Chondrocyte (in vitro differentiated cells): ENCODE data around the gene PKIB. TPM values are rescaled to one million over a fixed set of nuclear protein-coding genes. Genes with fewer than 3 reads are reported as not detected.

ENCODE experiments used
- DNase-seq: peaks from one replicate; pipeline ENCODE4 v3.0.0; 2021; ENCODE audit warnings: mixed read lengths, low spot score
- H3K27ac Mint-ChIP-seq: one replicate; pipeline ENCODE4 v1.8.0; 2021; ENCODE audit warnings: mild to moderate bottlenecking, moderate library complexity, mixed read lengths; ENCODE audit not compliant: unreplicated experiment
- H3K27me3 Mint-ChIP-seq: 2 replicates; pipeline ENCODE4 v1.8.0; 2021; ENCODE audit warnings: low read depth, mixed read lengths
- H3K36me3 Mint-ChIP-seq: 2 replicates; pipeline ENCODE4 v1.8.0; 2021; ENCODE audit warnings: low read depth, mixed read lengths
- H3K4me1 Mint-ChIP-seq: 2 replicates; pipeline ENCODE4 v1.8.0; 2021; ENCODE audit warnings: low read depth, mild to moderate bottlenecking, mixed read lengths
- H3K4me3 Mint-ChIP-seq: one replicate; pipeline ENCODE4 v1.8.0; 2021; ENCODE audit warnings: mild to moderate bottlenecking, moderate library complexity, mixed read lengths; ENCODE audit not compliant: unreplicated experiment
- H3K9me3 Mint-ChIP-seq: 2 replicates; pipeline ENCODE4 v1.8.0; 2021; ENCODE audit warnings: low read depth, mixed read lengths
- CTCF ChIP-seq: fragments of 200-600 bp; sonication (generic); IDR thresholded peaks from 2 replicates; pipeline ENCODE4 v1.5.0; 2021; ENCODE audit warnings: antibody characterized with exemption, mild to moderate bottlenecking, moderate library complexity
- total RNA-seq: library from RNA; stranded (reverse); gene quantifications from 3 replicates; pipeline ENCODE4 v1.2.1, GENCODE V29; 2021

The PKIB gene
- total RNA-seq, 1 donor from 2014 or later = 44.3 TPM

GRCh38 chr6:122692175-122692598, 82.0 kb downstream of the PKIB start:
- Mint-ChIP-seq H3K27ac (peak overlapping the region; percentile 42), H3K9me3 (peaks cover 15% of the 10 kb centered on the region), H3K27me3 (no peaks in the 10 kb centered on the region), H3K4me1 (peaks cover 36% of the 10 kb centered on the region), H3K4me3 (no peak overlapping the region), H3K36me3 (peaks cover 8% of the 10 kb centered on the region)
- DNase-seq = no peak
- no peak for TF ChIP-seq CTCF

GRCh38 chr6:122692807-122693580, 82.8 kb downstream of the PKIB start:
- Mint-ChIP-seq H3K9me3 (peaks cover 14% of the 10 kb centered on the region), H3K27me3 (no peaks in the 10 kb centered on the region)

GRCh38 chr6:122694075-122694474, 83.9 kb downstream of the PKIB start:
- H3K27ac Mint-ChIP-seq = no peak overlapping the region
- no peak for DNase-seq
- H3K36me3 Mint-ChIP-seq = peaks cover 6% of the 10 kb centered on the region
- H3K4me3 Mint-ChIP-seq = no peak overlapping the region
- peaks cover 40% of the 10 kb centered on the region for H3K4me1 Mint-ChIP-seq
- H3K27me3 Mint-ChIP-seq = no peaks in the 10 kb centered on the region
- no peak for TF ChIP-seq CTCF
- peaks cover 12% of the 10 kb centered on the region for H3K9me3 Mint-ChIP-seq

More at GRCh38 chr6:122692807-122693580, 82.8 kb downstream of the PKIB start:
- TF ChIP-seq CTCF = no peak
- Mint-ChIP-seq H3K36me3 (peaks cover 8% of the 10 kb centered on the region), H3K27ac (no peak overlapping the region), H3K4me3 (no peak overlapping the region), H3K4me1 (peaks cover 40% of the 10 kb centered on the region)
- no peak for DNase-seq

- Mint-ChIP-seq H3K4me1 (peaks cover 40% of the 10 kb centered on the region), H3K36me3 (peaks cover 4% of the 10 kb centered on the region), H3K9me3 (peaks cover 8% of the 10 kb centered on the region), H3K27ac (no peak overlapping the region), H3K4me3 (no peak overlapping the region), H3K27me3 (no peaks in the 10 kb centered on the region)
- TF ChIP-seq CTCF = no peak
- DNase-seq = no peak
Measured at GRCh38 chr6:122694602-122695001, 84.4 kb downstream of the PKIB start.

DNA sequence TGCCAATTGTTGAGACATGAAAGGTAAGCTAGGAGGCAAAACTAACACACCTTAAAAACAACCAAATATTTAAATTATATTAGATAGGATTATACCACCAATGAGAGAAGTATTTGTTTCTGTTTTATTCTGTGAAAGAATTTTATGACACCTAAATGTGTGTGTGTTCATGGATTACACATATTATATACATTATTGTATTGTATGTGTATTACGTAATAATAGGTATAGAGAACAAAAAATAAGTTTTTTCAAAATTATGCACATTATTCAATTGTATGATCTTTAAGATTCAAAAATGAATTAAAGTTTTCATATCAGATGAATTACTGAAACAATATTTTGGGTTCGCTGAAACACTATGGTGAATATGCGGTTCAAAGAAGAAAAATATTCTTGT, 85.0 kb downstream of the PKIB start:
- H3K27ac Mint-ChIP-seq = no peak overlapping the region
- no peak for DNase-seq
- peaks cover 4% of the 10 kb centered on the region for H3K9me3 Mint-ChIP-seq
- H3K36me3 Mint-ChIP-seq = peaks cover 1% of the 10 kb centered on the region
- TF ChIP-seq CTCF = no peak
- peaks cover 40% of the 10 kb centered on the region for H3K4me1 Mint-ChIP-seq
- H3K27me3 Mint-ChIP-seq = no peaks in the 10 kb centered on the region
- H3K4me3 Mint-ChIP-seq = no peak overlapping the region
